22Rv1 (cell line): ENCODE measurements around the gene GDPD2.

Experiments used
- CTCF ChIP-seq: fragments of 450-650 bp; IDR thresholded peaks from 2 replicates; pipeline ENCODE4 v1.5.1; 2017; ENCODE audit warnings: mild to moderate bottlenecking
- ZFX ChIP-seq: fragments of 450-650 bp; IDR thresholded peaks from 2 replicates; pipeline ENCODE4 v1.6.1; 2017; ENCODE audit warnings: antibody characterized with exemption, borderline replicate concordance

- TF ChIP-seq CTCF (no peak), ZFX (no peak)
Measured at GRCh38 chrX:70468709-70469108, 45.6 kb downstream of the GDPD2 start.
